Right kidney (tissue), 1 donor: ENCODE data around the gene CDKN2D.

ENCODE experiments used
- DNase-seq: peaks from one replicate; pipeline ENCODE4 v3.0.0-alpha.2; 2016

CDKN2D gene

GRCh38 chr19:10521461-10522171 is 47.2 kb downstream of the CDKN2D start:
- DNase-seq: no peak

GRCh38 chr19:10520652-10521318 is 48.0 kb downstream of the CDKN2D start:
- DNase-seq: no peak

GRCh38 chr19:10519421-10519820 is 49.4 kb downstream of the CDKN2D start:
- DNase-seq: no peak

GRCh38 chr19:10518444-10519361 is 50.1 kb downstream of the CDKN2D start:
- peak; percentile 20 for DNase-seq

- peak; percentile 61 for DNase-seq
Measured at GRCh38 chr19:10517760-10518443, 50.9 kb downstream of the CDKN2D start.

- no peak for DNase-seq
Measured at GRCh38 chr19:10517361-10517759, 51.4 kb downstream of the CDKN2D start, which contains the start of gene S1PR5. Gene S1PR5 (minus strand): TSS chr19:10517447. CDS start chr19:10515011, 2,436 bp downstream.

- DNase-seq: peak; percentile 20
Measured at GRCh38 chr19:10516671-10517286, 52.0 kb downstream of the CDKN2D start.
